ENCODE data around the gene BHLHA9. TPM values are rescaled to one million over a fixed set of nuclear protein-coding genes. Genes with fewer than 3 reads are reported as not detected.

The BHLHA9 gene
- total RNA-seq, 1 experiment from 2014 or later, result 0.21 TPM

- Histone ChIP-seq H3K36me3 (ENCODE audit: control insufficient read depth, insufficient read depth, low read length) (no peaks in the 10 kb centered on the region), H3K4me1 (ENCODE audit: control insufficient read depth, insufficient read depth, low read length) (peaks cover 3% of the 10 kb centered on the region; the same call in 1 of the 2 replicates), H3K9me3 (ENCODE audit: control insufficient read depth, insufficient read depth, low read depth, low read length) (no peaks in the 10 kb centered on the region), H3K27me3 (ENCODE audit: control insufficient read depth, insufficient read depth, low read length) (no peaks in the 10 kb centered on the region), H3K4me3 (ENCODE audit: low read depth in 2 of 2, low read length in 2 of 2) (peak overlapping the region; percentile 54 to 55), H3K27ac (ENCODE audit: low read length) (no peak overlapping the region)
- peak; percentile 43 for ATAC-seq
- TF ChIP-seq, protein P1, sequence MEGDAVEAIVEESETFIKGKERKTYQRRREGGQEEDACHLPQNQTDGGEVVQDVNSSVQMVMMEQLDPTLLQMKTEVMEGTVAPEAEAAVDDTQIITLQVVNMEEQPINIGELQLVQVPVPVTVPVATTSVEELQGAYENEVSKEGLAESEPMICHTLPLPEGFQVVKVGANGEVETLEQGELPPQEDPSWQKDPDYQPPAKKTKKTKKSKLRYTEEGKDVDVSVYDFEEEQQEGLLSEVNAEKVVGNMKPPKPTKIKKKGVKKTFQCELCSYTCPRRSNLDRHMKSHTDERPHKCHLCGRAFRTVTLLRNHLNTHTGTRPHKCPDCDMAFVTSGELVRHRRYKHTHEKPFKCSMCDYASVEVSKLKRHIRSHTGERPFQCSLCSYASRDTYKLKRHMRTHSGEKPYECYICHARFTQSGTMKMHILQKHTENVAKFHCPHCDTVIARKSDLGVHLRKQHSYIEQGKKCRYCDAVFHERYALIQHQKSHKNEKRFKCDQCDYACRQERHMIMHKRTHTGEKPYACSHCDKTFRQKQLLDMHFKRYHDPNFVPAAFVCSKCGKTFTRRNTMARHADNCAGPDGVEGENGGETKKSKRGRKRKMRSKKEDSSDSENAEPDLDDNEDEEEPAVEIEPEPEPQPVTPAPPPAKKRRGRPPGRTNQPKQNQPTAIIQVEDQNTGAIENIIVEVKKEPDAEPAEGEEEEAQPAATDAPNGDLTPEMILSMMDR (IDR thresholded peaks at IDR 0.05), result no peak
- TF ChIP-seq SIN3A (IDR thresholded peaks at IDR 0.05; ENCODE audit: borderline replicate concordance, insufficient read depth, low read depth, low read length) (no peak), POLR2AphosphoS5 (IDR thresholded peaks at IDR 0.05; ENCODE audit: low read depth, low read length) (no peak), TCF7L2 (IDR thresholded peaks at IDR 0.05; ENCODE audit: low read depth, low read length) (no peak)
- TF ChIP-seq, protein P2, sequence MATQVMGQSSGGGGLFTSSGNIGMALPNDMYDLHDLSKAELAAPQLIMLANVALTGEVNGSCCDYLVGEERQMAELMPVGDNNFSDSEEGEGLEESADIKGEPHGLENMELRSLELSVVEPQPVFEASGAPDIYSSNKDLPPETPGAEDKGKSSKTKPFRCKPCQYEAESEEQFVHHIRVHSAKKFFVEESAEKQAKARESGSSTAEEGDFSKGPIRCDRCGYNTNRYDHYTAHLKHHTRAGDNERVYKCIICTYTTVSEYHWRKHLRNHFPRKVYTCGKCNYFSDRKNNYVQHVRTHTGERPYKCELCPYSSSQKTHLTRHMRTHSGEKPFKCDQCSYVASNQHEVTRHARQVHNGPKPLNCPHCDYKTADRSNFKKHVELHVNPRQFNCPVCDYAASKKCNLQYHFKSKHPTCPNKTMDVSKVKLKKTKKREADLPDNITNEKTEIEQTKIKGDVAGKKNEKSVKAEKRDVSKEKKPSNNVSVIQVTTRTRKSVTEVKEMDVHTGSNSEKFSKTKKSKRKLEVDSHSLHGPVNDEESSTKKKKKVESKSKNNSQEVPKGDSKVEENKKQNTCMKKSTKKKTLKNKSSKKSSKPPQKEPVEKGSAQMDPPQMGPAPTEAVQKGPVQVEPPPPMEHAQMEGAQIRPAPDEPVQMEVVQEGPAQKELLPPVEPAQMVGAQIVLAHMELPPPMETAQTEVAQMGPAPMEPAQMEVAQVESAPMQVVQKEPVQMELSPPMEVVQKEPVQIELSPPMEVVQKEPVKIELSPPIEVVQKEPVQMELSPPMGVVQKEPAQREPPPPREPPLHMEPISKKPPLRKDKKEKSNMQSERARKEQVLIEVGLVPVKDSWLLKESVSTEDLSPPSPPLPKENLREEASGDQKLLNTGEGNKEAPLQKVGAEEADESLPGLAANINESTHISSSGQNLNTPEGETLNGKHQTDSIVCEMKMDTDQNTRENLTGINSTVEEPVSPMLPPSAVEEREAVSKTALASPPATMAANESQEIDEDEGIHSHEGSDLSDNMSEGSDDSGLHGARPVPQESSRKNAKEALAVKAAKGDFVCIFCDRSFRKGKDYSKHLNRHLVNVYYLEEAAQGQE (IDR thresholded peaks at IDR 0.05; ENCODE audit: insufficient read depth in 1 of 2, low read depth in 2 of 2, low read length in 1 of 2), result no peak
- in situ Hi-C loops (cut with HindIII; ENCODE audit: low pct_unique_long_range_greater_than_20kb, low sequenced_read_pairs) (no loop called here), intact Hi-C loops (cut with micrococcal nuclease; ENCODE audit: unreplicated experiment) (no loop called here)
- BruUV-seq (replicated peaks), result no TSS peak
- DNase-seq (ENCODE audit: low read depth, low spot score), result no peak
- POLR2A ChIA-PET, result interaction anchor here (0.6 to 0.8 kb wide), 5 partner anchors 11 to 98 kb away, joined by 4 to 6 read pairs (median 4); no protein-coding TSS in a partner anchor
- CTCF ChIA-PET, result no interaction called here
Measured at GRCh38 chr17:1228781-1229348, 41.4 kb upstream of the BHLHA9 start.

- Histone ChIP-seq H3K36me3 (ENCODE audit: control insufficient read depth, insufficient read depth, low read length) (no peaks in the 10 kb centered on the region), H3K4me3 (ENCODE audit: low read depth in 2 of 2, low read length in 2 of 2) (peak overlapping the region; percentile 53 to 55), H3K27ac (ENCODE audit: low read length) (no peak overlapping the region), H3K4me1 (ENCODE audit: control insufficient read depth, insufficient read depth, low read length) (peaks cover 3% of the 10 kb centered on the region; the same call in 1 of the 2 replicates), H3K27me3 (ENCODE audit: control insufficient read depth, insufficient read depth, low read length) (no peaks in the 10 kb centered on the region), H3K9me3 (ENCODE audit: control insufficient read depth, insufficient read depth, low read depth, low read length) (no peaks in the 10 kb centered on the region)
- CTCF ChIA-PET, result no interaction called here
- TSS peak; percentile 93 for BruUV-seq (replicated peaks)
- ATAC-seq (peak; percentile 86), DNase-seq (ENCODE audit: low read depth, low spot score) (no peak)
- intact Hi-C loops (cut with micrococcal nuclease; ENCODE audit: unreplicated experiment), result no loop called here
- no peak for TF ChIP-seq TCF7L2 (IDR thresholded peaks at IDR 0.05; ENCODE audit: low read depth, low read length)
- no peak for TF ChIP-seq POLR2AphosphoS5 (IDR thresholded peaks at IDR 0.05; ENCODE audit: low read depth, low read length)
- TF ChIP-seq SIN3A (IDR thresholded peaks at IDR 0.05; ENCODE audit: borderline replicate concordance, insufficient read depth, low read depth, low read length), result 0 out of 2 replicates have a peak, but pooled peaks have one; percentile 36
- in situ Hi-C loops (cut with HindIII; ENCODE audit: low pct_unique_long_range_greater_than_20kb, low sequenced_read_pairs), result no loop called here
- POLR2A ChIA-PET, result interaction anchor here (0.5 to 0.7 kb wide), 5 partner anchors 10 to 99 kb away, joined by 4 to 7 read pairs (median 5); no protein-coding TSS in a partner anchor
Measured at GRCh38 chr17:1229349-1229899, 40.8 kb upstream of the BHLHA9 start.

Measured in Panc1 (cell line).